Left ventricle myocardium inferior (tissue), 1 donor: Measurements from ENCODE around the gene ROS1. TPM values are rescaled to one million over a fixed set of nuclear protein-coding genes. Genes with fewer than 3 reads are reported as not detected.

Experiments used
- DNase-seq: peaks from one replicate; pipeline ENCODE4 v3.0.0-alpha.2; 2020
- H3K27ac ChIP-seq: fragments of 200-600 bp; replicated peaks from 2 replicates; pipeline ENCODE4 v1.8.0; 2021
- H3K27me3 ChIP-seq: fragments of 200-600 bp; 2 replicates; pipeline ENCODE4 v1.8.0; 2021; ENCODE audit warnings: low read depth
- H3K36me3 ChIP-seq: fragments of 200-600 bp; 2 replicates; pipeline ENCODE4 v1.8.0; 2021
- H3K4me1 ChIP-seq: fragments of 200-600 bp; 2 replicates; pipeline ENCODE4 v1.8.0; 2021
- H3K4me3 ChIP-seq: fragments of 200-600 bp; 2 replicates; pipeline ENCODE4 v1.8.0; 2021; ENCODE audit warnings: mild to moderate bottlenecking, moderate library complexity
- H3K9me3 ChIP-seq: fragments of 200-600 bp; replicated peaks from 2 replicates; pipeline ENCODE4 v1.8.0; 2021
- intact Hi-C: fragments of 100-400 bp; cut with micrococcal nuclease; formaldehyde crosslinking; loops from one replicate; pipeline ENCODE4 v1.11.0; 2022
- total RNA-seq: library from RNA; stranded (reverse); fragmentation: NEBNext Ultra II Directional; extraction: Animal tissue kit (Norgen Biotek cat#: 25700); gene quantifications from one replicate; pipeline ENCODE4 v1.2.1, GENCODE V29; 2021
- TF ChIP-seq, protein P1 (sequence below): fragments of 200-600 bp; IDR thresholded peaks from 2 replicates; pipeline ENCODE4 v1.8.0; 2021; ENCODE audit warnings: antibody characterized with exemption, mild to moderate bottlenecking, borderline replicate concordance
- donor health status: DM: no; HTN: yes; CAD: no; lungs with severe emphysema.

The ROS1 gene
- total RNA-seq, 1 donor from 2014 or later, result 0.08 TPM

DNA sequence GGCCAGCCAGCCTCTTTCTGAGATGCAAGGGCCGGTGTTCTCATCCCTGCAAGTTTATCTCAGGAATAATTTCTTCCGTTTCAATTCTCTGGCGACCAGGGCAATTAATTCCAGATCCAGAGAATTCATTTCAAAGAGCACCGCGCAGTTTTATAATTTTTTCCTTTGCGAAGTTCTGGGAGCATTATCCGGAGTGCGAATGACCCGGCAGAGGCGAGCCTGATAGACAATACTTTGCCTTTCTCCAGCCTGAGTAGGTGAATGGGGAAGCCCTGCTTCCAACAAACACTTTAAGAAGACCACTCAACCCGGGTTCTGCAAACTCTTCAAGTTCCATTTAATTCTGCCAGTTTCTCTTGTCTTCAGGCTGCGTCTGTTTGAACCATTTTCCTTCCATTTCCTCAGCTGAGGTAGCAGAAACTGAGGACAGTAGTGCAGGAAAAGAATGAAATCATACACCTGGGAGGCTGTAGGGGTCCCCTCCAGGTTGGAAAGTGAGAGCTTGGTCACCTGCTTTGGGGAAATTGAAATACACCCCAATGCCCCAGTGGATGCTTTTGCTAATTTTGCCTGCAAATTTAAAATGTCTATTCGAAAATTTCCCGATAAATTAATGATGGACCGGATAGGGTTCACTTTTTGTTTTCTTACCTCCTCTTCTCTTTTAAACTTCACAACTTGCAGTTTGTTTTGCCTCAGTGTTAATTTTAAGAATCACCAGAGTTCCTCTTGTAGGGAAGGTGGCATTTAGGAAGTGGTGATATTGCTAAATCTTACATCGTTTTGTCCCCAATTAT is 159.3 kb downstream of the ROS1 start:
- Histone ChIP-seq H3K4me1 (peaks cover 34% of the 10 kb centered on the region), H3K9me3 (no peaks in the 10 kb centered on the region), H3K36me3 (no peaks in the 10 kb centered on the region), H3K4me3 (peak overlapping the region; percentile 63), H3K27me3 (peaks cover 100% of the 10 kb centered on the region), H3K27ac (no peak overlapping the region)
- intact Hi-C loops, result no loop called here
- TF ChIP-seq, protein P1, sequence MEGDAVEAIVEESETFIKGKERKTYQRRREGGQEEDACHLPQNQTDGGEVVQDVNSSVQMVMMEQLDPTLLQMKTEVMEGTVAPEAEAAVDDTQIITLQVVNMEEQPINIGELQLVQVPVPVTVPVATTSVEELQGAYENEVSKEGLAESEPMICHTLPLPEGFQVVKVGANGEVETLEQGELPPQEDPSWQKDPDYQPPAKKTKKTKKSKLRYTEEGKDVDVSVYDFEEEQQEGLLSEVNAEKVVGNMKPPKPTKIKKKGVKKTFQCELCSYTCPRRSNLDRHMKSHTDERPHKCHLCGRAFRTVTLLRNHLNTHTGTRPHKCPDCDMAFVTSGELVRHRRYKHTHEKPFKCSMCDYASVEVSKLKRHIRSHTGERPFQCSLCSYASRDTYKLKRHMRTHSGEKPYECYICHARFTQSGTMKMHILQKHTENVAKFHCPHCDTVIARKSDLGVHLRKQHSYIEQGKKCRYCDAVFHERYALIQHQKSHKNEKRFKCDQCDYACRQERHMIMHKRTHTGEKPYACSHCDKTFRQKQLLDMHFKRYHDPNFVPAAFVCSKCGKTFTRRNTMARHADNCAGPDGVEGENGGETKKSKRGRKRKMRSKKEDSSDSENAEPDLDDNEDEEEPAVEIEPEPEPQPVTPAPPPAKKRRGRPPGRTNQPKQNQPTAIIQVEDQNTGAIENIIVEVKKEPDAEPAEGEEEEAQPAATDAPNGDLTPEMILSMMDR, result no peak
- no peak for DNase-seq

DNA sequence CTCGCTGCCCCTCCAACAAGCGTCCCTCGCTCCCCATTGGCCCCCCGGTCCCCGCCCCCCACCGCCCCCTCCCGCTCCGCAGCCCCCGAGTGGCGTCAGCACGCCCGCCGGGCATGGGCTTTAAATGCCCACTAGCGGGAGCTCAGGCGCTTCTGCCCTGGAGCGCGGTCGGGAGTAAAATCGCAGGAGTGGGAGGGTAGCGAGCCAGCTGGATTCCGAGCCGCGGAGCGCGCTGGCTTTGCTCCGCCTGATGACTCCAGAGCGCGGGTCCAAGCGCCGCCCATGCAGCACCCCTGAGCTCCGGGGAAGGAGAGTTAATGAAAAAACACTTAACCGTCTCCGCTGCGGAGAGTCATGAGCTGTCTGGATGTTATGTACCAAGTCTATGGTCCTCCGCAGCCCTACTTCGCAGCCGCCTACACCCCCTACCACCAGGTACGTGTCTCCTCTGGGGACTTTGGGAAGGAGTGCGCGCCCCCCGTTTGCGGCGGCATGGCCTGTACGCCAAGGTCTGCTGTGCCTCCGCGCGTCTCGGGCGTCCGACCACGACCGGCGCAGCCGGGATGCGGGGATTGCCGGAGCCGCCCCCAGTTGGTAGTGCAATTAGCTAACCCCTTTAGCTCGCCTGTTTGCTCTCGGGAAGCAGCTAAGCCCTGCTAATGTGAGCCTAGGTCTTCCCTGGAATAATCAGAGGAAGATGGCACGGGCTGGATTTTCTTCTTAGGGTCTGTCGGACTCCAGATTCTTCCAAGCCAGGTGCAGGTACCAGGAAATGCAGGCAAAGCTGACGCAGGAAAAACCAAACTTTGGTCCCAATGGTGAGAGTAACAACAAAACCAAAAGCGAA is 160.1 kb downstream of the ROS1 start, which contains the start of gene VGLL2:
Gene VGLL2, plus strand, starts transcription at position 149 of the 847 bp plus-strand sequence. Its CDS starts 206 bp downstream, at position 355.
- TF ChIP-seq, protein P1, result peak; percentile 36
- Histone ChIP-seq H3K36me3 (no peaks in the 10 kb centered on the region), H3K9me3 (no peaks in the 10 kb centered on the region), H3K27me3 (peaks cover 100% of the 10 kb centered on the region), H3K27ac (no peak within 1 kb of the TSS), H3K4me1 (peaks cover 33% of the 10 kb centered on the region), H3K4me3 (peak within 1 kb of the TSS; percentile 63)
- intact Hi-C loops, result no loop called here
- DNase-seq, result peak; percentile 27

DNA sequence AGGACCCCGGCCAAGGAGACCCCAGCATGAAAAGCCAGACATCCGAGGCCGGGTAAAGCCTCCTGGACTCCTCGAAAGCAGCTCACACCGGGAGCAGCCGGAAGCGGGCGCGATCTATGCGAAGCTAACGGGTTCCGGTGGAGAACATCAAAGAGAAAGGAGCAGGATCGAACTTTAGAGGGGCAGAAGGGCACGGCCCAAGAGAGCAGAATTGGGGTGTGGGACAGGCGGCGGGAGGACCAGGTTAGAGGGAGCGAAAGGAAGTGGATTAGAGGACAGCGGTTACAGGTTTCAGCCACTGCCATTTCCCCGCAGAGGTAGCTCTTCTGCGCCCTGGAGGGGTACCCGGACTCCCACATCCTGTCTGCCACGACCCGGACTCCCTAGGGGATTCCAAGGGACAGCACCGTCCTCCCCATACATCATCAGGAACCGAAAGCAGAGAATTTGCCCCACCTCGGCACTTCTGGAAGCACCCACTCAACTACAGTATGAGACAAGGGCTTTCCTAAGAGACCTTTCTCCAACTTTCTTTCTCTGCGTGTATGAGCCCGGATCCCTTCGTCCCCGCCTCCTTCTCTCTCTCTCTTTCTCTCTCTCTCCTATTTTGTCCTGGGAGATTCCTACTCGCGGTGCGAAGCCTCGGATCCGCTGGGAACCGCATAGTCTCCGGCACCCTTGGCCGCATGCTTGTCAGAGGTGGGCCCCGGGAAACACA is 160.9 kb downstream of the ROS1 start:
- intact Hi-C loops, result no loop called here
- no peak for DNase-seq
- H3K27me3 ChIP-seq, result peaks cover 100% of the 10 kb centered on the region
- TF ChIP-seq, protein P1, result no peak
- H3K9me3 ChIP-seq, result no peaks in the 10 kb centered on the region
- no peak overlapping the region for H3K27ac ChIP-seq
- peak overlapping the region; percentile 63 for H3K4me3 ChIP-seq
- no peaks in the 10 kb centered on the region for H3K36me3 ChIP-seq
- peaks cover 25% of the 10 kb centered on the region for H3K4me1 ChIP-seq

DNA sequence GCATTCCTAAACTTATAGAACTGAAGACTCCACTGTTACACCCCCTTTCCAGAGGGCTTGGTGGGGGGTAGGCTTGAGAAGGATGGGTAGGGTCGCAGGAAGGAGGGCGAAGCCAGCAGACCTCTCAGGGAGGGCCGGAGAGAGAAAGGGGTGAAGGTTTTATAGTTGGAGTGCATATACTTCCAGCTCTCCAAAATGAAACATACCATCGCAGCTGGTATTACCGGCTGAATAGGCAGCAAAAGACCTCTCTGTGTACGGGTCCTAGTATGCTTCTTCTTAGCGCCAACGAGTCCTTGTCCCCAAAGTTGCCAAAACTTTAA is 161.4 kb downstream of the ROS1 start:
- peaks cover 100% of the 10 kb centered on the region for H3K27me3 ChIP-seq
- TF ChIP-seq, protein P1, result no peak
- H3K4me3 ChIP-seq, result peak overlapping the region; percentile 63
- H3K27ac ChIP-seq, result no peak overlapping the region
- intact Hi-C loops, result no loop called here
- DNase-seq, result no peak
- peaks cover 24% of the 10 kb centered on the region for H3K4me1 ChIP-seq
- no peaks in the 10 kb centered on the region for H3K9me3 ChIP-seq
- H3K36me3 ChIP-seq, result no peaks in the 10 kb centered on the region

DNA sequence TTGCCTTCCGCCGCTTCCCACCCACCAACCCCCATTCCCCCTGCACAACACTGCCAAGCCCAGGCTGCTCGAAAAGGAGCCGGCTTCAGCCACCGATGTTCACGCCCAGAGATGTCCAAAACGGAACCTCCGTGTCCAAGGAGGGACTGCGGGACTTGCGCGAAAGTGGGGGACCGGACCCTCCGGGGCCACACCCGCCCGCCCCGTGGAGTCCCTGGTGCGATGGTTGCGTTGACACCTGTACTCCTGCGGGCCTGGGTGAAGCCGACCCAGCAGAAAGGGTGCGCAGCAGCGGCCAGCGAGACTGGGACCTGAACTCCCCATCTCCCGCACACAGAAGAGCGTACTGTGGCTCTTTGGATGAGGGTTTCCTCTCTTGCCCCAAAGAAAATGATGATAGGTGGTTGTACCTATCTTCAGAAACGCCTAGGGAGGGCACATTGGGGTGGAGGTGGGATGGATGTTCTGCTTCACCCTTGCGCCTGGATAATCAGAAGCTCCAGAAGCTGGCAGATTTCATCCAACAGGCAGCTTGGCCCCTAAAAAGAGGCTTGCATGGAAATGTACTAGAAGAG is 162.3 kb downstream of the ROS1 start:
- no peak for DNase-seq
- no peaks in the 10 kb centered on the region for H3K36me3 ChIP-seq
- no peak overlapping the region for H3K4me3 ChIP-seq
- H3K27ac ChIP-seq, result no peak overlapping the region
- peaks cover 24% of the 10 kb centered on the region for H3K4me1 ChIP-seq
- H3K9me3 ChIP-seq, result no peaks in the 10 kb centered on the region
- peaks cover 100% of the 10 kb centered on the region for H3K27me3 ChIP-seq
- intact Hi-C loops, result no loop called here
- TF ChIP-seq, protein P1, result no peak
